GM12874 (cell line): Measurements from ENCODE around the gene CC2D2B.
A peak's percentile ranks its signal among the peaks of the same experiment; 100 is the strongest.

Source experiments
- TF ChIP-seq, protein P1 (sequence below): IDR thresholded peaks from 2 replicates; pipeline ENCODE4 v1.5.1; 2011; ENCODE audit warnings: low read depth, mild to moderate bottlenecking, control low read depth, low read length, moderate library complexity; ENCODE audit not compliant: insufficient read depth

Gene CC2D2B

GRCh38 chr10:95907456-95908253 lies at the start of gene CC2D2B:
Gene CC2D2B, plus strand, starts transcription at chr10:95907975. Its CDS starts 3,349 bp downstream, at chr10:95911324.
- TF ChIP-seq, protein P1, sequence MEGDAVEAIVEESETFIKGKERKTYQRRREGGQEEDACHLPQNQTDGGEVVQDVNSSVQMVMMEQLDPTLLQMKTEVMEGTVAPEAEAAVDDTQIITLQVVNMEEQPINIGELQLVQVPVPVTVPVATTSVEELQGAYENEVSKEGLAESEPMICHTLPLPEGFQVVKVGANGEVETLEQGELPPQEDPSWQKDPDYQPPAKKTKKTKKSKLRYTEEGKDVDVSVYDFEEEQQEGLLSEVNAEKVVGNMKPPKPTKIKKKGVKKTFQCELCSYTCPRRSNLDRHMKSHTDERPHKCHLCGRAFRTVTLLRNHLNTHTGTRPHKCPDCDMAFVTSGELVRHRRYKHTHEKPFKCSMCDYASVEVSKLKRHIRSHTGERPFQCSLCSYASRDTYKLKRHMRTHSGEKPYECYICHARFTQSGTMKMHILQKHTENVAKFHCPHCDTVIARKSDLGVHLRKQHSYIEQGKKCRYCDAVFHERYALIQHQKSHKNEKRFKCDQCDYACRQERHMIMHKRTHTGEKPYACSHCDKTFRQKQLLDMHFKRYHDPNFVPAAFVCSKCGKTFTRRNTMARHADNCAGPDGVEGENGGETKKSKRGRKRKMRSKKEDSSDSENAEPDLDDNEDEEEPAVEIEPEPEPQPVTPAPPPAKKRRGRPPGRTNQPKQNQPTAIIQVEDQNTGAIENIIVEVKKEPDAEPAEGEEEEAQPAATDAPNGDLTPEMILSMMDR: 0 out of 2 replicates have a peak, but pooled peaks have one; percentile 13

GRCh38 chr10:95860166-95860940 lies 47.4 kb upstream of the CC2D2B start:
- TF ChIP-seq, protein P1: no peak

- TF ChIP-seq, protein P1: no peak
These were observed 46.4 kb upstream of the CC2D2B start for GRCh38 chr10:95861386-95861785.

DNA sequence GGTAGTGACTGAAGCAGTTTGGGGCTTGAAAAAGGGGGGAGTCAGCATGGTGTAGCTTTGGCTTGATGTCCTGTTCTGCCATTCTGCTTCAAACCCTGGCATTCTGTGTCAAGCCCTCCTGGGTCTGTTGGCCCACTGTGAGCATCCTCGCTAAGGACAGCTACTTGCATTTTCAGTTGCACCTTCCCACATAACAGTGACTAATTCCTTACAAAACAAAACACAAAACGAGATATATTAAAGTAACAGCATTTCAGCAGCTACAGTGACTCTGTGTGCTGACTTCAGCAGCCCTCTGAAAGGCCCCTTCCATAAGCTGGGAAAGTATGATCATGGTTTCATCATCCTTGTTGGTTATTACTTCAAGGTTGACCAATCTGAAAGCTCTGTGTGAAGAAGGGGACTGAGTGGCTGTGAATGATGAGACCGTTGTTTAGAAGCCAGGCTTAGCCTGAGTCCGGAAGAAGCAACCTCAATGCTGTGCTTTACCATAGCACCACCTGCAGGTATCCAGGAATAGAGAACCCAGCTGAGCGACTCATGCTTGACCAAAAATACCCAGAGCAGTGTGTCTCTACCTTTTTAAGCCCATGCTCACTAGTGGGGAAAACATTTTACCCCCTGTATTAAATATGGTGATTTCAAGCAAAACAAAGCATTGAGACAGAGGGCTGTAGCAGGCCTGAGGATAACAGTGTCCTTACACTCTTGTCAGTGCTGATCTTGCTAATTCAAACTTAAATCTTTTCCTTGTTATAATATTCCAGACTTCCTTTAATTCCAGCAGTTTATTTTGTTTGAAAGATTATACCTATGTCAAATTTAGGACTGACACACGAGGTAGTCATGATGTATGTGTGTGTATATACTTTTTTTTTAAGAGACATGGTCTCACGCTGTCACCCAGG lies 42.6 kb upstream of the CC2D2B start:
- TF ChIP-seq, protein P1: peak; percentile 71

DNA sequence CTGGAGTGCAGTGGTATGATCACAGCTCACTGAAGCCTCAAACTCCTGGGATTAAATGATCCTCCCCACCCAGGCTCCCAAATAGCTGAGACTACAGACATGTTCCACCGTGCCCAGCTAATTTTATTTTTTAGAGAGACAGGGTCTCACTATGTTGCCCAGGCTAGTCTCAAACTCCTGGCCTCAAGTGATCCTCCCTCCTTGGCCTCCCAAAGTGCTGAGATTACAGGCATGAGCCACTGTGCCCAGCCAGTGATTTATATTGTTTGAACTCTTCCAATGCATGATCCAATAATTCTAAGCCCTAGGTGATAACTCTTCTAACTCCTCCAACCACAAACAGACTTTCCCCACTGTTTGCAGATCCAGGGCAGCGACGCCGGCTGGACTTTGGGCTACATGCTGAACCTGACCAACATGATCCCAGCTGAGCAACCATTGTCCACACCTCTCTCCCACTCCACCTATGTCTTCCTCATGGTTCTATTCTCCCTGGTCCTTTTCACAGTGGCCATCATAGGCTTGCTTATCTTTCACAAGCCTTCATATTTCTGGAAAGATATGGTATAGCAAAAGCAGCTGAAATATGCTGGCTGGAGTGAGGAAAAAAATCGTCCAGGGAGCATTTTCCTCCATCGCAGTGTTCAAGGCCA lies 41.8 kb upstream of the CC2D2B start:
- TF ChIP-seq, protein P1: no peak

DNA sequence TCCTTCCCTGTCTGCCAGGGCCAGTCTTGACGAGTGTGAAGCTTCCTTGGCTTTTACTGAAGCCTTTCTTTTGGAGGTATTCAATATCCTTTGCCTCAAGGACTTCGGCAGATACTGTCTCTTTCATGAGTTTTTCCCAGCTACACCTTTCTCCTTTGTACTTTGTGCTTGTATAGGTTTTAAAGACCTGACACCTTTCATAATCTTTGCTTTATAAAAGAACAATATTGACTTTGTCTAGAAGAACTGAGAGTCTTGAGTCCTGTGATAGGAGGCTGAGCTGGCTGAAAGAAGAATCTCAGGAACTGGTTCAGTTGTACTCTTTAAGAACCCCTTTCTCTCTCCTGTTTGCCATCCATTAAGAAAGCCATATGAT lies 41.3 kb upstream of the CC2D2B start:
- TF ChIP-seq, protein P1: no peak

DNA sequence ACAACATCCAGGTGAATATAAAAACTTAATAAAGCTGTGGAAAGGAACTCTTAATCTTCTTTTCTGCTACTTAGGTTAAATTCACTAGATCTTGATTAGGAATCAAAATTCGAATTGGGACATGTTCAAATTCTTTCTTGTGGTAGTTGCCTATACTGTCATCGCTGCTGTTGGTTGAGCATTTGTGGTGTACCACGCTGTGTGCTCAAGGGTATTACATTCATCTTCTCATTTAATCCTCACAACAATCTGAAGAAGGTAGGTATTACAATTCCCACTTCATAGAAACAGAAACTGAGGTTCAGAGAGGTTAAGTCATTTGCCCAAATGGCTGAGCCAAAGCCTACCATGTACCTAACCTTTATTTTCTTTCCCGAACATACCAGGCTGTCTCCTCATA lies 39.9 kb upstream of the CC2D2B start:
- TF ChIP-seq, protein P1: no peak
